ENCODE data around the gene CAMSAP3. TPM values are rescaled to one million over a fixed set of nuclear protein-coding genes. Genes with fewer than 3 reads are reported as not detected.

The CAMSAP3 gene
- total RNA-seq, 1 donor from 2014 or later: 1.1 TPM

DNA sequence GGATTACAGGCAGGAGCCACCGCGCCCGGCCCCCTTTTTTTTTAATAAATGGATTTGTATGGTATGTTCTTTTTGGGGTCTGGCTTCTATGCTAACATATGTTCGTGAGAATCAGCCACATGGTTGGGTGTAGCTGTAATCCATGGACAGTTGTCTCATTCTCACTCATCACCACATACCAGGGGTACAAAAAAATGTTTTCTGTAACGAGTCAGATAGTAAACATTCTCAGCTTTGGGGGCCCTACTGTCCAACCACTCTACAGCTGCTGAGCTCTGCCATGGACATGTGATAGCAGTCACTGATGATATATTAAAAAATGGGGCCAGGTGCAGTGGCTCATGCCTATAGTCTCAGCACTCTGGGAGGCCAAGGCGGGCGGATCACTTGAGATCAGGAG lies 68.0 kb downstream of the CAMSAP3 start:
- no peak for DNase-seq (ENCODE audit: extremely low spot score, unreplicated experiment)
- H3K4me3 Mint-ChIP-seq (ENCODE audit: unreplicated experiment): no peak overlapping the region
- no peaks in the 10 kb centered on the region for H3K9me3 Mint-ChIP-seq (ENCODE audit: unreplicated experiment)
- H3K27ac Mint-ChIP-seq (ENCODE audit: unreplicated experiment): no peak overlapping the region
- TF ChIP-seq, protein P1, sequence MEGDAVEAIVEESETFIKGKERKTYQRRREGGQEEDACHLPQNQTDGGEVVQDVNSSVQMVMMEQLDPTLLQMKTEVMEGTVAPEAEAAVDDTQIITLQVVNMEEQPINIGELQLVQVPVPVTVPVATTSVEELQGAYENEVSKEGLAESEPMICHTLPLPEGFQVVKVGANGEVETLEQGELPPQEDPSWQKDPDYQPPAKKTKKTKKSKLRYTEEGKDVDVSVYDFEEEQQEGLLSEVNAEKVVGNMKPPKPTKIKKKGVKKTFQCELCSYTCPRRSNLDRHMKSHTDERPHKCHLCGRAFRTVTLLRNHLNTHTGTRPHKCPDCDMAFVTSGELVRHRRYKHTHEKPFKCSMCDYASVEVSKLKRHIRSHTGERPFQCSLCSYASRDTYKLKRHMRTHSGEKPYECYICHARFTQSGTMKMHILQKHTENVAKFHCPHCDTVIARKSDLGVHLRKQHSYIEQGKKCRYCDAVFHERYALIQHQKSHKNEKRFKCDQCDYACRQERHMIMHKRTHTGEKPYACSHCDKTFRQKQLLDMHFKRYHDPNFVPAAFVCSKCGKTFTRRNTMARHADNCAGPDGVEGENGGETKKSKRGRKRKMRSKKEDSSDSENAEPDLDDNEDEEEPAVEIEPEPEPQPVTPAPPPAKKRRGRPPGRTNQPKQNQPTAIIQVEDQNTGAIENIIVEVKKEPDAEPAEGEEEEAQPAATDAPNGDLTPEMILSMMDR (IDR thresholded peaks at IDR 0.05): no peak
- H3K36me3 Mint-ChIP-seq (ENCODE audit: unreplicated experiment): no peaks in the 10 kb centered on the region
- peaks cover 9% of the 10 kb centered on the region for H3K27me3 Mint-ChIP-seq (ENCODE audit: unreplicated experiment)
- H3K4me1 Mint-ChIP-seq (ENCODE audit: unreplicated experiment): peaks cover 2% of the 10 kb centered on the region

DNA sequence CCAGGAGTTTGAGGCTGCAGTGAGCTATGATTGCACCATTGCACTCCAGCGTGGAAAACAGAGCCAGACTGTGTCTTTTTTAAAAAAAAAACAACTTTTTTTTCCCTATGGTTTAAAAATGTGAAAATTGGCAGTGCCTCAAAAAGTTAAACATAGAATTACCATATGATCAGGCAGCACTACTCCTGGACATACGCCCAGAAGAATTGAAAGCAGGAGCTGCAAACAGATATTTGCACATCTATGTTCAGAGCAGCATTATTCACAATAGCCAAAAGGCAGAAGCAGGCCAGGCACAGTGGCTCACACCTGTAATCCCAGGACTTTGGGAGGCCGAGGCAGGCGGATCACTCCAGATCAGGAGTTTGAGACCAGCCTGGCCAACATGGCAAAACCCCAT lies 69.4 kb downstream of the CAMSAP3 start:
- DNase-seq (ENCODE audit: extremely low spot score, unreplicated experiment): no peak
- TF ChIP-seq, protein P1 (IDR thresholded peaks at IDR 0.05): no peak
- H3K4me1 Mint-ChIP-seq (ENCODE audit: unreplicated experiment): peaks cover 2% of the 10 kb centered on the region
- H3K36me3 Mint-ChIP-seq (ENCODE audit: unreplicated experiment): no peaks in the 10 kb centered on the region
- H3K9me3 Mint-ChIP-seq (ENCODE audit: unreplicated experiment): no peaks in the 10 kb centered on the region
- H3K4me3 Mint-ChIP-seq (ENCODE audit: unreplicated experiment): no peak overlapping the region
- peaks cover 10% of the 10 kb centered on the region for H3K27me3 Mint-ChIP-seq (ENCODE audit: unreplicated experiment)
- no peak overlapping the region for H3K27ac Mint-ChIP-seq (ENCODE audit: unreplicated experiment)

Small RNA genes lying within 50 kb of the gene (microRNA-seq; reads per million reads assigned to microRNA genes)
- gene MIR6792 (ENCODE audit: unreplicated experiment): not detected

Other genes starting within 250 kb of the CAMSAP3 start
- gene ARHGEF18, start 246.9 kb upstream of the CAMSAP3 start, total RNA-seq: 42.6 and 45.1 TPM in 2 replicates
- 2.1 and 2.5 TPM in 2 replicates for gene PEX11G, start 106.8 kb upstream of the CAMSAP3 start, total RNA-seq
- gene ZNF358, start 79.8 kb upstream of the CAMSAP3 start, total RNA-seq: 84.4 and 93.5 TPM in 2 replicates
- 33.3 and 39.2 TPM in 2 replicates for gene MCOLN1, start 73.2 kb upstream of the CAMSAP3 start, total RNA-seq
- gene PNPLA6, start 60.1 kb upstream of the CAMSAP3 start, total RNA-seq: 107 and 129 TPM in 2 replicates
- 40.9 and 41.7 TPM in 2 replicates for gene XAB2, start 33.7 kb downstream of the CAMSAP3 start, total RNA-seq
- 89.7 and 122 TPM in 2 replicates for gene PET100, start 33.9 kb downstream of the CAMSAP3 start, total RNA-seq
- not detected in 2 replicates for gene PCP2, start 37.9 kb downstream of the CAMSAP3 start, total RNA-seq
- 11.6 and 13.6 TPM in 2 replicates for gene STXBP2, start 41.2 kb downstream of the CAMSAP3 start, total RNA-seq
- not detected in 2 replicates for gene RETN, start 73.2 kb downstream of the CAMSAP3 start, total RNA-seq
- gene MCEMP1, start 81.2 kb downstream of the CAMSAP3 start, total RNA-seq: not detected in 2 replicates
- 105 and 108 TPM in 2 replicates for gene TRAPPC5, start 85.0 kb downstream of the CAMSAP3 start, total RNA-seq
- not detected in 2 replicates for gene FCER2, start 106.3 kb downstream of the CAMSAP3 start, total RNA-seq
- gene CLEC4G, start 136.2 kb downstream of the CAMSAP3 start, total RNA-seq: not detected in 2 replicates
- gene CD209, start 151.7 kb downstream of the CAMSAP3 start, total RNA-seq: not detected in 2 replicates
- not detected in 2 replicates for gene CLEC4M, start 167.4 kb downstream of the CAMSAP3 start, total RNA-seq
- gene EVI5L, start 234.4 kb downstream of the CAMSAP3 start, total RNA-seq: 27.3 and 27.6 TPM in 2 replicates

All from osteocyte (in vitro differentiated cells).